Astrocyte of the cerebellum (primary cell): Measurements from ENCODE around the gene COLEC12.
"Not testable (repeated sequence)": the region's sequence is repeated elsewhere in the genome, so short reads cannot be mapped to it uniquely, and the experiment has no call there.

Experiments used
- DNase-seq: peaks from one replicate; pipeline ENCODE4 v3.0.0-alpha.2; 2011; ENCODE audit warnings: low read depth
- H3K4me3 ChIP-seq: 2 replicates; pipeline ENCODE4 v1.5.1; 2011; ENCODE audit warnings: mild to moderate bottlenecking, low read depth, low read length, moderate library complexity
- in situ Hi-C: cut with HindIII; loops from 2 replicates; pipeline ENCODE4 v1.10.0; 2017; ENCODE audit warnings: low sequenced_read_pairs
- TF ChIP-seq, protein P1 (sequence below): IDR thresholded peaks from 2 replicates; pipeline ENCODE4 v1.5.1; 2012; ENCODE audit warnings: low read length, low read depth, moderate library complexity, mild to moderate bottlenecking; ENCODE audit errors: missing control alignments

COLEC12 gene

DNA sequence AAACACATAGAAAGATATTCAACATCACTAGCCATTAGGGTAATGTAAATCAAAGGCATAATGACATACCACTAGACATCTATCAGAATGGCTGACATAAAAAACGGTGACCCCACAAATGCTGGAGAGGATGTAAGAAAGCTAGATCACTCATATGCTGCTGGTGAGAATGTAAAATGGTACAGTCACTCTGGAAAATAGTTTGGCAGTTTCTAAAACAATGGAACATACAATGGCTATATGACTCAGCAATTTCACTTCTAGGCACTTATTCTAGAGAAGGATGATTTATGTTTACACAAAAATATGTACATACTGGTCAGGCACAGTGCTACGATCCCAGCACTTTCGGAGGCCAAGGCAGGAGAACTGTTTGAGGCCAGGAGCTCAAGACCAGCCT, 87.3 kb downstream of the COLEC12 start:
- in situ Hi-C loops, result no loop called here
- TF ChIP-seq, protein P1, sequence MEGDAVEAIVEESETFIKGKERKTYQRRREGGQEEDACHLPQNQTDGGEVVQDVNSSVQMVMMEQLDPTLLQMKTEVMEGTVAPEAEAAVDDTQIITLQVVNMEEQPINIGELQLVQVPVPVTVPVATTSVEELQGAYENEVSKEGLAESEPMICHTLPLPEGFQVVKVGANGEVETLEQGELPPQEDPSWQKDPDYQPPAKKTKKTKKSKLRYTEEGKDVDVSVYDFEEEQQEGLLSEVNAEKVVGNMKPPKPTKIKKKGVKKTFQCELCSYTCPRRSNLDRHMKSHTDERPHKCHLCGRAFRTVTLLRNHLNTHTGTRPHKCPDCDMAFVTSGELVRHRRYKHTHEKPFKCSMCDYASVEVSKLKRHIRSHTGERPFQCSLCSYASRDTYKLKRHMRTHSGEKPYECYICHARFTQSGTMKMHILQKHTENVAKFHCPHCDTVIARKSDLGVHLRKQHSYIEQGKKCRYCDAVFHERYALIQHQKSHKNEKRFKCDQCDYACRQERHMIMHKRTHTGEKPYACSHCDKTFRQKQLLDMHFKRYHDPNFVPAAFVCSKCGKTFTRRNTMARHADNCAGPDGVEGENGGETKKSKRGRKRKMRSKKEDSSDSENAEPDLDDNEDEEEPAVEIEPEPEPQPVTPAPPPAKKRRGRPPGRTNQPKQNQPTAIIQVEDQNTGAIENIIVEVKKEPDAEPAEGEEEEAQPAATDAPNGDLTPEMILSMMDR, result no peak
- no peak overlapping the region for H3K4me3 ChIP-seq
- DNase-seq, result no peak

DNA sequence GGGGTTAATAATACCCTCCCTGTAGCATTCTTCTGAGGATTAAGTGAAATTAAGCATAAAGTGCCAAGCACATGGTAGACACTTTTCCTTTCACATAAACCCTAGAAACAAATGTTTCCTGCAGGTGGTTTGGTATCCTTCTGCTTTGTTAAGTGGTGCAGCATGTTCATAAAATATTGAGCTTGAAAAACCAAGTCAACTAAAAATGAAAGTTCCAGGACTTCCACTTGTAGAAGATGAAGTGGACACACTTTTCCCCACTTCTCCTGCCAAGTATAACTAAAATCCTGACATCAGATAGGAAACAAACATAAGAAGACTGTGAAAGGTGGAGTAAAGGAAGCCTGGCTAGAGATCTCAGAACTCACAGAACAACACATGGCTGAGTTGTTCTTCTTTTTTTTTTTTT, 90.5 kb downstream of the COLEC12 start:
- TF ChIP-seq, protein P1, result no peak
- no peak for DNase-seq
- H3K4me3 ChIP-seq, result no peak overlapping the region
- in situ Hi-C loops, result no loop called here

DNA sequence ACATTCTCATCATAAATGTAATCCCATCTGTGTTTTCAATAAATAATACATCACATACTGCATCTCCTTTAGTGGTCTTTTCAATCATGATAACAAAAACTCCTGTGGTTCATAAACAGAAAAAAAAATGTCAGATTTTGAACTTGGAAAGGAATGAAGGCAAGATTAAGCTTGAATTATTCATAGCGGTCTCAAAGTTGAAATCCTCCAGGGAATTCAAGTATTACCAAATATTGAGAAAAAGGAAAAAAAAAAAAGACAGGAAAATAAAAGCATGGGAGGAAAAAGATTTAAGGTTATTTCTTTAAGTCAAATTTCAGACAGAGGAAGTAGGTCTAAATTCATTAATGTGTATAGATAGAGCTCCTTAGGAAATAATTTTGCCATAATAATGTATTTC, 92.1 kb downstream of the COLEC12 start:
- in situ Hi-C loops, result no loop called here
- no peak overlapping the region for H3K4me3 ChIP-seq
- TF ChIP-seq, protein P1, result no peak
- no peak for DNase-seq

DNA sequence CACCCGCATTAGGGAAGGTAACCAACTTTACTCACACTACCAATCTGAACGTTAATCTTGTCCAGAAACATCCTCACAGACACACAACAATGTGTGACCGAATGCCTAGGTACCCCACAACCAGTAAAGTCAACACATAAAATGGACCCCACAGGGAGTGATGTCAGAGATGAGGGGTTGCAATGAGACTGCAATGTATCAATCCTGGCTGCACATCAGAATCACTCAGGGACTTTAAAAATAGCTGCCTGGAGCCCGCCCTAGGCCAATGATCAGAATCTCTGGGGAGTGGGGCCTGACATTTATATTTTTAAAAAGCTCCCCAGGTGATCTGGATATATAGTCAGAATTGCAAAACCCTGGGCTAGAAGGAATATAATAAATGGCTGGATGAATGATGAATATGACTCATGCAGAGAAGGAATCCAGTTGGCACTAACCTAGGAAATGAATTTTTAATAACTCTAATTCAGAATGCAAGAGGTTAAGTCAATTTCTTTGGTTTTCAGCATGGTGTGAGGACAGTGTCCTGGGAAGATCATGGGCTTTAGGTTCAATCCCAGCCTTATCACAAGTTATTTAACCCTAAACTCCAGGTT, 92.8 kb downstream of the COLEC12 start:
- TF ChIP-seq, protein P1, result no peak
- in situ Hi-C loops, result no loop called here
- no peak for DNase-seq
- no peak overlapping the region for H3K4me3 ChIP-seq

DNA sequence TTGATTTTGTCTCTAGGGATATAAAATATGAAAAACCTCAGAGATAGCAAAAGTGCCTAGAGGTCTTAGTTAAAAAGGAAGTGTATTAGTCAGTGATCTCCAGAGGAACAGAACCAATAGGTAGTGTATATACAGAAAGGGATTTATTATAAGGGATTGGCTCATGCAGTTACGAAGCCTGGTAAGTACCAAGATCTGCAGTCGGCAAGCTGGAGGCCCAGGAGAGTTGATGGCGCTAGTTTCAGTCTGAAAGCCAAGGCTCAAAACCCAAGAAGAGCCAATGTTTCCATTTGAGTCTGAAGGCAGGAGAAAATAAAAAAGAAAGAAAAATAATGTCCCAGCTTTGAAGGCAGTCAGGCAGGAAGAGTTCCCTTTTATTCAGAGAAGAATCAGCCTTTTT, 93.3 kb downstream of the COLEC12 start:
- H3K4me3 ChIP-seq, result no peak overlapping the region
- in situ Hi-C loops, result no loop called here
- TF ChIP-seq, protein P1, result no peak
- no peak for DNase-seq

DNA sequence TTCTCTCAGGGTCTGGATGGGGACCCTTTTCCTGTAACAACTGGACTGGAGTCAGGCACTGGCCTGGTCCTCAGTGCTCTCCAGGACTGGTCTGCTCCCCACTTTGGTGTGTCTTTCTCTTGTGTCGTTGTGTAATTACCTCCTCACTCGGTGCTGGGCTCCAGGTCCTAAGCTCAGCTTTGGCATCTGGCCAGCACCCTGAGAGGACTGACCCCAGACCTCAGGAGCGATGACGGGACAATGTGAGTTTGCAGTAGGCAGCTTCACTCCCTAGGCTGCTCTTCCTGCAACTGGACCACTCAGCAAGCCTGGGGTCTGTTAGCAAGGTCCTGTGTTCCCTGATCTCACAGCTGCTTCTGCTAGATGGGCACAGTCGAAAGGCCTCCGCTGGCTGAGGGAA, 93.8 kb downstream of the COLEC12 start:
- in situ Hi-C loops, result no loop called here
- TF ChIP-seq, protein P1, result no peak
- no peak for DNase-seq
- H3K4me3 ChIP-seq, result no peak overlapping the region

DNA sequence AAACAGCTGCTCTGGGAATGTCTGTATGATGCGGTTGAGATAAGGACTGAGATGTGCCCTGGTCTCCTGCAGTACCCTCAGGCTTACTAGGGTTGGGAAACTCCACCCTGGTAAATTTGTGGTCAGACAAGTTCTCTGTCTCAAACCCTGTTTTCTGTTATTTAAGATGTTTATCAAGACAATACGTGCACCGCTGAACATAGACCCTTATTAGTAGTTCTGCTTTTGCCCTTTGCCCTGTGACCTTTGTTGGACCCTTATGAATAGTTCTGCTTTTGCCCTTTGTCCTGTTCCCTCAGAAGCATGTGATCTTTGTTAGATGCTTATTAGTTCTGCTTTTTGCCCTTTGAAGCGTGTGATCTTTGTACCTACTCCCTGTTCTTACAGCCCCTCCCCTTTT, 95.5 kb downstream of the COLEC12 start:
- DNase-seq, H3K4me3 ChIP-seq, in situ Hi-C loops: not testable (repeated sequence)
